ENCODE data around the gene CARD11.

Gene CARD11

GRCh38 chr7:2954433-2954853 is 89.2 kb downstream of the CARD11 start:
- peak; percentile 14 for ATAC-seq (ENCODE audit: low read depth)
- Mint-ChIP-seq H3K4me3 (no peak overlapping the region), H3K9me3 (no peaks in the 10 kb centered on the region), H3K36me3 (peaks cover 27% of the 10 kb centered on the region), H3K27ac (peak overlapping the region; percentile 85), H3K27me3 (no peaks in the 10 kb centered on the region), H3K4me1 (peaks cover 36% of the 10 kb centered on the region)
- DNase-seq (ENCODE audit: low spot score in 2 of 2) = no peak

GRCh38 chr7:2953588-2954407 is 89.9 kb downstream of the CARD11 start:
- peak overlapping the region; percentile 85 for H3K27ac Mint-ChIP-seq
- H3K4me3 Mint-ChIP-seq = peak overlapping the region; percentile 25
- H3K4me1 Mint-ChIP-seq = peaks cover 41% of the 10 kb centered on the region
- H3K36me3 Mint-ChIP-seq = peaks cover 32% of the 10 kb centered on the region
- ATAC-seq (ENCODE audit: low read depth) = peak; percentile 21
- H3K27me3 Mint-ChIP-seq = no peaks in the 10 kb centered on the region
- DNase-seq (ENCODE audit: low spot score in 2 of 2) = no peak
- H3K9me3 Mint-ChIP-seq = no peaks in the 10 kb centered on the region

- DNase-seq (ENCODE audit: low spot score in 2 of 2) = no peak
- Mint-ChIP-seq H3K27me3 (no peaks in the 10 kb centered on the region), H3K36me3 (peaks cover 33% of the 10 kb centered on the region), H3K4me3 (no peak overlapping the region), H3K27ac (peak overlapping the region; percentile 85), H3K4me1 (peaks cover 45% of the 10 kb centered on the region), H3K9me3 (no peaks in the 10 kb centered on the region)
- no peak for ATAC-seq (ENCODE audit: low read depth)
Measured at GRCh38 chr7:2953099-2953498, 90.6 kb downstream of the CARD11 start.

- peaks cover 32% of the 10 kb centered on the region for H3K36me3 Mint-ChIP-seq
- ATAC-seq (ENCODE audit: low read depth) = no peak
- no peak for DNase-seq (ENCODE audit: low spot score in 2 of 2)
- peak overlapping the region; percentile 70 for H3K27ac Mint-ChIP-seq
- no peaks in the 10 kb centered on the region for H3K27me3 Mint-ChIP-seq
- H3K4me1 Mint-ChIP-seq = peaks cover 45% of the 10 kb centered on the region
- H3K4me3 Mint-ChIP-seq = no peak overlapping the region
- H3K9me3 Mint-ChIP-seq = no peaks in the 10 kb centered on the region
Measured at GRCh38 chr7:2952316-2952715, 91.4 kb downstream of the CARD11 start.

GRCh38 chr7:2950578-2950977 is 93.1 kb downstream of the CARD11 start:
- Mint-ChIP-seq H3K9me3 (no peaks in the 10 kb centered on the region), H3K27me3 (no peaks in the 10 kb centered on the region), H3K4me1 (peaks cover 45% of the 10 kb centered on the region), H3K27ac (peak overlapping the region; percentile 70), H3K36me3 (peaks cover 44% of the 10 kb centered on the region), H3K4me3 (no peak overlapping the region)
- peak in 1 of 2 donors; percentile 19 for DNase-seq (ENCODE audit: low spot score in 2 of 2)
- ATAC-seq (ENCODE audit: low read depth) = peak; percentile 73

GRCh38 chr7:2948749-2949148 is 94.9 kb downstream of the CARD11 start:
- Mint-ChIP-seq H3K27ac (peak overlapping the region; percentile 62), H3K9me3 (no peaks in the 10 kb centered on the region), H3K4me1 (peaks cover 32% of the 10 kb centered on the region), H3K27me3 (no peaks in the 10 kb centered on the region), H3K4me3 (no peak overlapping the region), H3K36me3 (peaks cover 56% of the 10 kb centered on the region)
- ATAC-seq (ENCODE audit: low read depth) (peak; percentile 22), DNase-seq (ENCODE audit: low spot score in 2 of 2) (no peak)

GRCh38 chr7:2947058-2947780 is 96.4 kb downstream of the CARD11 start:
- H3K4me1 Mint-ChIP-seq = peaks cover 32% of the 10 kb centered on the region
- H3K36me3 Mint-ChIP-seq = peaks cover 59% of the 10 kb centered on the region
- H3K9me3 Mint-ChIP-seq = peaks cover 6% of the 10 kb centered on the region
- no peak for ATAC-seq (ENCODE audit: low read depth)
- no peak for DNase-seq (ENCODE audit: low spot score in 2 of 2)
- no peak overlapping the region for H3K4me3 Mint-ChIP-seq
- H3K27ac Mint-ChIP-seq = peak overlapping the region; percentile 69
- H3K27me3 Mint-ChIP-seq = no peaks in the 10 kb centered on the region

- ATAC-seq (ENCODE audit: low read depth) (no peak), DNase-seq (ENCODE audit: low spot score in 2 of 2) (no peak)
- Mint-ChIP-seq H3K9me3 (peaks cover 6% of the 10 kb centered on the region), H3K4me3 (no peak overlapping the region), H3K27me3 (no peaks in the 10 kb centered on the region), H3K36me3 (peaks cover 69% of the 10 kb centered on the region), H3K27ac (peak overlapping the region; percentile 33), H3K4me1 (peaks cover 24% of the 10 kb centered on the region)
Measured at GRCh38 chr7:2945171-2945570, 98.5 kb downstream of the CARD11 start.

GRCh38 chr7:2944739-2945138 is 98.9 kb downstream of the CARD11 start:
- Mint-ChIP-seq H3K36me3 (peaks cover 70% of the 10 kb centered on the region), H3K9me3 (peaks cover 6% of the 10 kb centered on the region), H3K4me1 (peaks cover 22% of the 10 kb centered on the region), H3K27ac (peak overlapping the region; percentile 33), H3K27me3 (no peaks in the 10 kb centered on the region), H3K4me3 (no peak overlapping the region)
- DNase-seq (ENCODE audit: low spot score in 2 of 2) = no peak
- no peak for ATAC-seq (ENCODE audit: low read depth)

- H3K9me3 Mint-ChIP-seq = peaks cover 6% of the 10 kb centered on the region
- no peak for ATAC-seq (ENCODE audit: low read depth)
- H3K27me3 Mint-ChIP-seq = no peaks in the 10 kb centered on the region
- H3K27ac Mint-ChIP-seq = peak overlapping the region; percentile 55
- no peak for DNase-seq (ENCODE audit: low spot score in 2 of 2)
- H3K36me3 Mint-ChIP-seq = peaks cover 69% of the 10 kb centered on the region
- peaks cover 16% of the 10 kb centered on the region for H3K4me1 Mint-ChIP-seq
- no peak overlapping the region for H3K4me3 Mint-ChIP-seq
Measured at GRCh38 chr7:2943851-2944601, 99.6 kb downstream of the CARD11 start.

- Mint-ChIP-seq H3K27ac (peak overlapping the region; percentile 91), H3K4me1 (peaks cover 8% of the 10 kb centered on the region), H3K4me3 (no peak overlapping the region), H3K36me3 (peaks cover 59% of the 10 kb centered on the region), H3K9me3 (peaks cover 6% of the 10 kb centered on the region), H3K27me3 (no peaks in the 10 kb centered on the region)
- no peak for ATAC-seq (ENCODE audit: low read depth)
- DNase-seq (ENCODE audit: low spot score in 2 of 2) = no peak
Measured at GRCh38 chr7:2941216-2941859, 102.3 kb downstream of the CARD11 start.

GRCh38 chr7:2940466-2940865 is 103.2 kb downstream of the CARD11 start:
- DNase-seq (ENCODE audit: low spot score in 2 of 2) (no peak), ATAC-seq (ENCODE audit: low read depth) (no peak)
- Mint-ChIP-seq H3K27ac (peak overlapping the region; percentile 91), H3K4me1 (peaks cover 8% of the 10 kb centered on the region), H3K36me3 (peaks cover 53% of the 10 kb centered on the region), H3K4me3 (no peak overlapping the region), H3K27me3 (no peaks in the 10 kb centered on the region), H3K9me3 (peaks cover 6% of the 10 kb centered on the region)

- peaks cover 48% of the 10 kb centered on the region for H3K36me3 Mint-ChIP-seq
- H3K27ac Mint-ChIP-seq = peak overlapping the region; percentile 91
- peaks cover 8% of the 10 kb centered on the region for H3K4me1 Mint-ChIP-seq
- ATAC-seq (ENCODE audit: low read depth) (no peak), DNase-seq (ENCODE audit: low spot score in 2 of 2) (no peak)
- H3K9me3 Mint-ChIP-seq = peaks cover 6% of the 10 kb centered on the region
- no peaks in the 10 kb centered on the region for H3K27me3 Mint-ChIP-seq
- H3K4me3 Mint-ChIP-seq = no peak overlapping the region
Measured at GRCh38 chr7:2939193-2939885, 104.3 kb downstream of the CARD11 start.
